Spleen (tissue), 7 donors: ENCODE results near the gene ATRN.

ENCODE experiments used
- POLR2AphosphoS5 ChIP-seq, 3 donors: sonication (generic); formaldehyde crosslinking; IDR thresholded peaks; one replicate each; pipeline ENCODE4 v1.5.1; 2017; ENCODE audit warnings: antibody characterized with exemption in 3 of 3
- TF ChIP-seq, protein P1 (sequence below), 11 experiments: fragments of 200-600 bp in 7 of 11; fragments of 450-650 bp in 4 of 11; sonication (generic) in 4 of 11; IDR thresholded peaks in 8 of 11; conservative IDR thresholded peaks in 3 of 11; 1 replicate in 7 of 11; 2 replicates in 4 of 11; pipeline versions ENCODE4 v1.4.0 to v1.8.0; 2016 to 2021; ENCODE audit warnings: antibody characterized with exemption in 11 of 11, inconsistent platforms in 4 of 11, mild to moderate bottlenecking in 1 of 11
- donor health status: DM: no; HTN: no; CAD: no; lungs with moderate emphysema.
- donor health status: DM: no; HTN: no; CAD: no.
- donor health status: DM: no; HTN: no; CAD: no.

DNA sequence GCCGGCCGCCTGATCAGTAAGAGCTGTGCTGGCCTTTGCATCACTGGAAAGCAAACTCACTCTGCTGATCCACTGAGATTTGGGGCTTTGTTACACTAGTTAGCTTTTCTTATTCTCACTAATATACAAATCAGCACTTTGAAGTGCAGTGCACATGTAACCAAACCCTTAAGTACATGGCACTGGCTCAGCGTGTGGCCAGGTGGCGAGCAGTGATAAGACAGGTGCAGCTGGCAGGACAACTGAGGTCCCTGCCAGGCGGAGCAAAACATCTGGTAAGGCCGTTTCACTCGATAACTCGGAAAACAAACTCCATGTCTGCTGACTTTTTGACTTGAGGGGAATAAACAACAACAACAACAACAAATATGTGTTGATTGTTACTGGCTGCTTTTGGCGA, 181.4 kb downstream of the ATRN start:
- TF ChIP-seq, protein P1, sequence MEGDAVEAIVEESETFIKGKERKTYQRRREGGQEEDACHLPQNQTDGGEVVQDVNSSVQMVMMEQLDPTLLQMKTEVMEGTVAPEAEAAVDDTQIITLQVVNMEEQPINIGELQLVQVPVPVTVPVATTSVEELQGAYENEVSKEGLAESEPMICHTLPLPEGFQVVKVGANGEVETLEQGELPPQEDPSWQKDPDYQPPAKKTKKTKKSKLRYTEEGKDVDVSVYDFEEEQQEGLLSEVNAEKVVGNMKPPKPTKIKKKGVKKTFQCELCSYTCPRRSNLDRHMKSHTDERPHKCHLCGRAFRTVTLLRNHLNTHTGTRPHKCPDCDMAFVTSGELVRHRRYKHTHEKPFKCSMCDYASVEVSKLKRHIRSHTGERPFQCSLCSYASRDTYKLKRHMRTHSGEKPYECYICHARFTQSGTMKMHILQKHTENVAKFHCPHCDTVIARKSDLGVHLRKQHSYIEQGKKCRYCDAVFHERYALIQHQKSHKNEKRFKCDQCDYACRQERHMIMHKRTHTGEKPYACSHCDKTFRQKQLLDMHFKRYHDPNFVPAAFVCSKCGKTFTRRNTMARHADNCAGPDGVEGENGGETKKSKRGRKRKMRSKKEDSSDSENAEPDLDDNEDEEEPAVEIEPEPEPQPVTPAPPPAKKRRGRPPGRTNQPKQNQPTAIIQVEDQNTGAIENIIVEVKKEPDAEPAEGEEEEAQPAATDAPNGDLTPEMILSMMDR (IDR thresholded peaks at IDR 0.05 in 8 of 11, conservative IDR thresholded peaks at IDR 0.05 in 3 of 11): no peak
- no peak for TF ChIP-seq POLR2AphosphoS5 (IDR thresholded peaks at IDR 0.05)
